SK-N-MC (cell line): ENCODE measurements around the gene DHRS4L2.

Source experiments
- EZH2 ChIP-seq: fragments of 200-600 bp; sonication (generic); IDR thresholded peaks from one replicate; pipeline ENCODE4 v1.6.1; 2017; ENCODE audit warnings: antibody characterized with exemption
- FOXP2 ChIP-seq: optimal IDR thresholded peaks from 2 replicates; pipeline ENCODE3; 2011; ENCODE audit warnings: mild to moderate bottlenecking, moderate library complexity; ENCODE audit not compliant: insufficient read depth; ENCODE audit errors: extremely low read length, control extremely low read depth
- POLR2AphosphoS5 ChIP-seq: IDR thresholded peaks from 2 replicates; pipeline ENCODE4 v1.6.1; 2012; ENCODE audit warnings: mild to moderate bottlenecking, low read depth, low read length, borderline replicate concordance

DNA sequence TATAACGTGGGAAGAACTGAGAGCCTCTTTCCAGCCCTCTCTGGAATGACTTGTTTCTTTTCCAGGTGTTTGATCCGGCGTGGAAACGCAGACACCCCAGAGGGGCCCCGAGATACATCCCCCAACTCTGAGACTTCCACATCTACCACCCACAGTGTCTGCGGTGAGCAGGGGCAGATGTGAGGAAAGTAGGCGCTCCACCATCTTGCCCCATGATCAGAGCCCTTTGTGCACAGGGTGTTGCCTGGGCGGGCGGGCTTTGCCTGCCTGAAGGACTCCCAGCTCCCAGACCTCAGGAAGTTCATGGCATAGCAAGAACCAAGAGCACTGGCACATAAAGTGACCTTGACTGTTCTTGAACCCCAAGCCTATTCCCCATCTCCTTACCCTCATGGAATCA is 65.9 kb downstream of the DHRS4L2 start:
- no peak for TF ChIP-seq POLR2AphosphoS5
- TF ChIP-seq EZH2: no peak
- TF ChIP-seq FOXP2: no peak
